IMR-90 (cell line): Measurements from ENCODE around the gene LYRM2.

ENCODE experiments used
- BHLHE40 ChIP-seq: fragments of 150-350 bp; IDR thresholded peaks from 2 replicates; pipeline ENCODE4 v1.6.1; 2016; ENCODE audit warnings: mild to moderate bottlenecking, low read depth, low read length
- CEBPB ChIP-seq: IDR thresholded peaks from 2 replicates; pipeline ENCODE4 v1.6.1; 2012; ENCODE audit warnings: low read depth, low read length, improper control_type of control experiment
- CTCF ChIP-seq: conservative IDR thresholded peaks from 2 replicates; pipeline ENCODE4 v1.5.1; 2012; ENCODE audit warnings: mild to moderate bottlenecking, low read depth, low read length, improper control_type of control experiment
- FOS ChIP-seq: fragments of 150-350 bp; IDR thresholded peaks from 2 replicates; pipeline ENCODE4 v1.6.1; 2016; ENCODE audit warnings: low read depth, low read length
- MAFK ChIP-seq: IDR thresholded peaks from 2 replicates; pipeline ENCODE4 v1.6.1; 2012; ENCODE audit warnings: low read depth, low read length, improper control_type of control experiment
- MAZ ChIP-seq: IDR thresholded peaks from 2 replicates; pipeline ENCODE4 v1.6.1; 2012; ENCODE audit warnings: low read depth, mild to moderate bottlenecking, low read length, improper control_type of control experiment, moderate library complexity, borderline replicate concordance
- NFE2L2 ChIP-seq: fragments of 150-350 bp; IDR thresholded peaks from 2 replicates; pipeline ENCODE4 v1.6.1; 2016; ENCODE audit warnings: low read depth, mild to moderate bottlenecking, low read length
- POLR2A ChIP-seq: IDR thresholded peaks from 2 replicates; pipeline ENCODE4 v1.6.1; 2012; ENCODE audit warnings: mild to moderate bottlenecking, low read depth, low read length
- RAD21 ChIP-seq: IDR thresholded peaks from 2 replicates; pipeline ENCODE4 v1.6.1; 2012; ENCODE audit warnings: low read length, improper control_type of control experiment
- RCOR1 ChIP-seq: IDR thresholded peaks from 2 replicates; pipeline ENCODE4 v1.6.1; 2012; ENCODE audit warnings: mild to moderate bottlenecking, low read length, improper control_type of control experiment; ENCODE audit not compliant: insufficient replicate concordance
- RFX5 ChIP-seq: IDR thresholded peaks from 2 replicates; pipeline ENCODE4 v1.8.0; 2012; ENCODE audit warnings: low read depth, mild to moderate bottlenecking, low read length, moderate library complexity
- SMC3 ChIP-seq: fragments of 150-350 bp; IDR thresholded peaks from 2 replicates; pipeline ENCODE4 v1.6.1; 2016; ENCODE audit warnings: low read depth, mild to moderate bottlenecking, antibody characterized with exemption, low read length, moderate library complexity
- TF ChIP-seq, protein P1 (sequence below): fragments of 150-350 bp; IDR thresholded peaks from 2 replicates; pipeline ENCODE4 v1.6.1; 2017; ENCODE audit warnings: mild to moderate bottlenecking, antibody characterized with exemption, low read length, low read depth
- TF ChIP-seq, protein P2 (sequence below): fragments of 150-350 bp; IDR thresholded peaks from 2 replicates; pipeline ENCODE4 v1.6.1; 2016; ENCODE audit warnings: low read depth, mild to moderate bottlenecking, low read length, moderate library complexity, borderline replicate concordance

DNA sequence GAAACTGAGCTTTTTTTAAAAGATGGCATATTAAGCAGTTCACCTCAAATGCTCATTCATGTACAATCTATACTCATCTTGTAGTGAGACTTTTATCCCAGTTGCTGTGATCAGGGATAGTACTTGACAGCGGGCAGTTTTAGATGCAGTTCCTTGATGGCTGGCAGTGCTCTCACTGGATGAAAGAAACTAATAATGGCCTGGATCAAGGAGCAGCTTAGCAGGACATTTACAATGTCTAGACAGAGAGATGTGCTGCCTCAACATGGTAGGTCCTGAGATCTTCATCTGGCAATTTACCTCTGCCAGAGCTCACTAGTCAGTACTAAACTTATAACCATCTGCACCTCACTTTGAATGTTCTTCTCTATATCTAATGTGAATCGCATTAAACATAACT, 46.8 kb upstream of the LYRM2 start:
- no peak for TF ChIP-seq CTCF
- TF ChIP-seq NFE2L2 = no peak
- TF ChIP-seq, protein P1, sequence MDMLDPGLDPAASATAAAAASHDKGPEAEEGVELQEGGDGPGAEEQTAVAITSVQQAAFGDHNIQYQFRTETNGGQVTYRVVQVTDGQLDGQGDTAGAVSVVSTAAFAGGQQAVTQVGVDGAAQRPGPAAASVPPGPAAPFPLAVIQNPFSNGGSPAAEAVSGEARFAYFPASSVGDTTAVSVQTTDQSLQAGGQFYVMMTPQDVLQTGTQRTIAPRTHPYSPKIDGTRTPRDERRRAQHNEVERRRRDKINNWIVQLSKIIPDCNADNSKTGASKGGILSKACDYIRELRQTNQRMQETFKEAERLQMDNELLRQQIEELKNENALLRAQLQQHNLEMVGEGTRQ = no peak
- TF ChIP-seq MAFK = no peak
- no peak for TF ChIP-seq POLR2A
- TF ChIP-seq RAD21 = no peak
- TF ChIP-seq, protein P2, sequence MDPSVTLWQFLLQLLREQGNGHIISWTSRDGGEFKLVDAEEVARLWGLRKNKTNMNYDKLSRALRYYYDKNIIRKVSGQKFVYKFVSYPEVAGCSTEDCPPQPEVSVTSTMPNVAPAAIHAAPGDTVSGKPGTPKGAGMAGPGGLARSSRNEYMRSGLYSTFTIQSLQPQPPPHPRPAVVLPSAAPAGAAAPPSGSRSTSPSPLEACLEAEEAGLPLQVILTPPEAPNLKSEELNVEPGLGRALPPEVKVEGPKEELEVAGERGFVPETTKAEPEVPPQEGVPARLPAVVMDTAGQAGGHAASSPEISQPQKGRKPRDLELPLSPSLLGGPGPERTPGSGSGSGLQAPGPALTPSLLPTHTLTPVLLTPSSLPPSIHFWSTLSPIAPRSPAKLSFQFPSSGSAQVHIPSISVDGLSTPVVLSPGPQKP = no peak
- no peak for TF ChIP-seq CEBPB
- no peak for TF ChIP-seq BHLHE40
- TF ChIP-seq SMC3 = no peak
- no peak for TF ChIP-seq RFX5
- TF ChIP-seq RCOR1 = no peak
- TF ChIP-seq FOS = no peak
- TF ChIP-seq MAZ = no peak
